ENCODE results near the gene DHRS2.

DNA sequence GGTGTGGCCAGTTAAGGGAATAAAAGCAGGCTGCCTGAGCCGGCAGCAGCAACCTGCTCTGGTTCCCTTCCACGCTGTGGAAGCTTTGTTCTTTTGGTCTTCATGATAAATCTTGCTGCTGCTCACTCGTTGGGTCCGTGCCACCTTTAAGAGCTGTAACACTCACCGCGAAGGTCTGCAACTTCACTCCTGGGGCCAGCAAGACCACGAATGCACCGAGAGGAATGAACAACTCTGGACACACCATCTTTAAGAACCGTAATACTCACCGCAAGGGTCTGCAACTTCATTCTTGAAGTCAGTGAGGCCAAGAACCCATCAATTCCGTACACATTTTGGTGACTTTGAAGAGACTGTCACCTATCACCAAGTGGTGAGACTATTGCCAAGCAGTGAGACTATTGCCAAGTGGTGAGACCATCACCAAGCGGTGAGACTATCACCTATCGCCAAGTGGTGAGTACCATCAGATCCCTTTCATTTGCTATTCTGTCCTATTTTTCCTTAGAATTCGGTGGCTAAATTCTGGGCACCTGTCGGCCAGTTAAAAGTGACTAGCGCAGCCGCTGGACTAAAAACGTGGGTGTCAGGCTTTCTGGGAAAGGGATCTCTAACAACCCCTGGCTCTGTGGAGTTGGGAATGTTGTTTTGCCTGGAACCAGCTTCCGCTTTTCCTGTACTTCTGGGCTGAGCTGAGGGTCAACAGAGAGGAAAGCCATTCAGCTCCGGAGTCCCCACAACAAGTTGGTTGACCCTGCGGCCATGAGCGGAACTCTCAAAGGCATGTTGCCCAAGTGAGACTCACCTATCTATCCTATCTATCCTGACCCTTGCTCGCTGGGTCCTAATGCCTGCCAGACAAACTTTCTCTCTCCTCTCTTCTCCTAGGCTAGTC lies at the start of gene DHRS2:
- TF ChIP-seq EZH2 (IDR thresholded peaks at IDR 0.05) (no peak), POLR2AphosphoS5 (IDR thresholded peaks at IDR 0.05; ENCODE audit: borderline replicate concordance, low read depth, low read length) (no peak), FOXP2 (optimal IDR thresholded peaks at IDR 0.05; ENCODE audit: control extremely low read depth, extremely low read length, insufficient read depth) (no peak)

Measured in SK-N-MC (cell line).